NAMALWA (cell line): ENCODE results near the gene NSUN2.

Source experiments
- DNase-seq: peaks from one replicate; pipeline ENCODE4 v3.0.0-alpha.2; 2015; ENCODE audit warnings: low spot score

The NSUN2 gene

DNA sequence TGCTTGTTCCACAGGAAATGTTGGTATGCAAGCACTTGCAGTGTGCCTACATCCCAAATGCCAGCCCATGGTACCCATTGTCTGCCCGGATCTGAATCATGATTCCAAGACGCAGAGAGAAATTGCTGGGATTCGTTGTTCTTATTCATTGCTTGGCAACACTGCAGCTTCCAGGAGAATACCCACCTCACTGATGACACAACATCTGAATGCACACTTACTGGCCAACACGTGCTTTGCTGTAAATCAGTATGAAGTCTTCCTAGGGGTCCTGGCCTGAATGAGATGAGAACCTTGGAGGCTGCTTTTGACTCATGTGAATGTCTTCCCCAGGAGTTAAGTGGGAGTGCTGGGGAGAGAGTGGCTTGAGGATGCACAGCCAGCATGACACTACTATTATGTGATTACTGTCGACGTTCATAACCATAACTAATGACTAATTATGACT is 12.0 kb upstream of the NSUN2 start:
- DNase-seq: no peak

DNA sequence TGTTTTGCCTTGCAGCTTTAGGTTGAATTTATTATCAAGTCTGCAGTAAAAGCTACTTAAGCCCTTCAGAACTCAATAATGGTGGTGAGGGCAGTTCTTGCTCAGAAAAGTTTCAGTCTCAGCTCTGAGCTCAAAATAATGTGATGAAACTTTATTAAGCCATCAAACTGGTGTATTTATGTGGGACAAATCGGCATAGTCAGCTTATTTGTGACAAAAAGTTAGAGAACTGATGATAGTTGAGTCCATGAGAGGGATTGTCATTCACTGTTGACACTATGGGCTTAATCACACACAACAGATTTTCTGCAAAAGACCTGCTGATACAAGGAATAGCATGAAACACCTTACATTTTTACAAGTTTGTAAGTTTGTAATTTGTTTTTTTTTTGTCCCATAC is 9.8 kb upstream of the NSUN2 start:
- DNase-seq: no peak

DNA sequence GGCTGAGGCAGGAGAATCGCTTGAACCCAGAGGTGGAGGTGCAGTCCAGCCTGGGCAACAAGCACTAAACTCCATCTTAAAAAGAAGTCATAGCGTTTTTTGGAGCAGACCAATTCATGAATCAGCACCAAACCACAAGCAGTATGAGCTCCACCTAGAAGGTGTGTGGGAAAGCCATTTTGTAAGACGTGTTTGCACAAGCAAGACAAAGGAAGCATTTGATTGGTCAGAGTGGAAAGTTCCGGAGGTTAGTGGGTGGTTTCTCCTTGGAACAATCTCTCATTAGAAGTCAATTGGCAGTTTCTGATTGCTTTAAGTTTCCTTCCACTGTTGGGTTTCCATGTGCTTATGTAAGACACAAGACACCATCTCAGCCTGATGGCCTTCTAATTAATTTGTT is 5.4 kb upstream of the NSUN2 start:
- no peak for DNase-seq

DNA sequence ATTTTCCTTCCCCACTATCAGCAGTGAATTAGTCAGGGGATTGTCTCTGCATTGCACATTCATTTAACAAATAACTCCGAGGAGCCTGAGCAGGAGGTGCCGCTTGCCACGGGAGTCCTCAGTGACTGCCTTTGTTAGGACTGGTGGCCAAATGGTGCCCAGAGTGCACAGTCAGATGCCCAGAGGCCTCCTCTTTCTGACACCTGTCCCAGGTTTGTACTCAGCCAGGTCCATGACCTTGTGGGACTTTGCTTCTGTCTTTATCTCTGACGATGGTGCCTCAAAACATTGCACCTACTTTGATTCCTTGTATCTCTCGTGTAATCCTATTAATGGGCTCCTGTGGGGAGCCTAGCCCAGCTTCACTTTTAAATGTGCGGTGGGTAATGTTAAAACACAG is 4.7 kb upstream of the NSUN2 start:
- DNase-seq: no peak

DNA sequence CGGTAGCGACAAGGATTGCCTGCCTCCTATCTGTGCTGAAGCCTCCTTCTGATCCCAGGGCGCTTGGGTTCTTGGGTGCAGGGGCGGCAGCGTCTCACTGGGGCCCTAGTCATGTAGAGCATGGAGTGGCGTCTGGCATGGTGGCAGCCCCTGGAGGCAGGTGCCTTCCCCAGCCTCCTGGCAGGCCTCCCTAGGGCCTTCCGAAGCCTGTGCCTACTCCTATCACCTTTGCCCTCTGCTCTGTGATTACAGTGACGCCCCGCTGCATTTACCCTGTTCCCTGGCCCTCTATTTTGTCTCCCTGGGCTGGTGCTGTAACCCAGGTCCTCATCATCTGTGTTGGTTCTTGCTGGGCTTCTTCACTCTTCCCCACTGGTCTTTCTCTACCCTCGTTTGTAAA is 4.2 kb upstream of the NSUN2 start:
- DNase-seq: no peak

DNA sequence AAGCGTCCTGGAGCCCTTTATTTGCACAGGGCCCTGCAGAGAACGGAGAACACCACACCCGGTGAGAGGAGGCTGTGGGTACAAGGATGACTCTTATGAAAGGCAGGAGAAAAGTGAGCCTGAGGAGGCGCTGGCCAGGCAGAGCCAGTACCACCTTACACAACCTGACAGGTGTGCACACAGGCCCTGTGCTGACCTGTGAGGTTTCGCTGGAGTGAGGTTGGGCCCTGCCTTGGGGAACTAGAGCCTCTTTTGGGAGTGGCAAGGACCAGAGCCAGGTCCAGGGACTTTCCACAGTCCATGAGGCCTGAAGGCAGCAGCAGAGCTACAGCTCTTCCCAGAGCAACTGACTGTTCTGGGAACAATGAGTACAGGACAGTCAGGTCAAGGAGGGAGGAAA is 3.4 kb upstream of the NSUN2 start:
- DNase-seq: no peak

DNA sequence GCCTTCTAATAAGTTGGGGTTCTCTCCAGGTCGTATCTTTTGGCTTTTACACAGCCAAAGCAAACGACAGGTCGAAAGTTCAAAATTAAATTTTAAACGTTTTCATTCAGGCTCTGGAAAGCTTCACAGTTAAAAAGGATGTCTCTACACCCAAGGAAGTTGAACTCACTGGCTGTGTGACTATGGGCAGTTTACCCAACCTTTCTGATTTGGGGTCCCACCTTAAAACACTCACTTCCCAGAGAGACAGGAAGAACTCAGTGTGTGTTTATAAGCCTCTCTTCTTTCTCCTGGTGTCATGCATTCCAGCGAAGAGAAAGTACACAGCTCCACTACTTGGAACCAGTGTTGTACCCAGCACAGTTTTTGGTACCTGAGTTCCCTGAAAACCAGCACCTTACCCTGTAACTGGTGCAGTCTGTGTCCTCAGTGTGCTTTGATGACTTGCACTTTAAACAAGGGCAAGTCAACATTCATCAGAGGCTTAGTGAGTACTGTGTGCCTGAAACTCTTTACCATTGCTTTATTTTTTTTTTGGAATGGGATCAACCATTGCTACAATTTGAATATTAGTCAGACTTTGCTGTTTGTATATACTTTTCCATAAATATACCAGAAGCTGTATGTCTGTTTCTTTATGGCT is 2.1 kb upstream of the NSUN2 start:
- no peak for DNase-seq

DNA sequence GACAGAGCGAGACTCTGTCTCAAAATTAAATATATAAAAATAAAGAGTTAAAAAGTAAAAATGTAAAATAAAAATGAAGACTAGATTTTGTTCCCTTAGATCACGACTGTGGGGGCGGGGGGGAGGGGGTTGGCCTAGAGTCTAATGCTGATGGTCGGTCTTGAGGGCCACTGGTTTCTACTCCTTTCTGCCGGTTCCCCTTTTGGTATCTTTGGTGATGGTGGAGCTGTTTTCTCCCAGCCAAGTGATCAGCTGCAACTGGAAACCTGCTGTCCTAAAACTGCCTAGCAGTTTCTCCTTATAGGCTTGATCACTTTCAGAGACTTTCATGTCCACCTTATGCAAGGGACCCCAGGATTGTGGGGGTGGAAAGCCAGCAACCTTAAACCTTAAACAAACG is 1.5 kb upstream of the NSUN2 start:
- DNase-seq: peak; percentile 73

DNA sequence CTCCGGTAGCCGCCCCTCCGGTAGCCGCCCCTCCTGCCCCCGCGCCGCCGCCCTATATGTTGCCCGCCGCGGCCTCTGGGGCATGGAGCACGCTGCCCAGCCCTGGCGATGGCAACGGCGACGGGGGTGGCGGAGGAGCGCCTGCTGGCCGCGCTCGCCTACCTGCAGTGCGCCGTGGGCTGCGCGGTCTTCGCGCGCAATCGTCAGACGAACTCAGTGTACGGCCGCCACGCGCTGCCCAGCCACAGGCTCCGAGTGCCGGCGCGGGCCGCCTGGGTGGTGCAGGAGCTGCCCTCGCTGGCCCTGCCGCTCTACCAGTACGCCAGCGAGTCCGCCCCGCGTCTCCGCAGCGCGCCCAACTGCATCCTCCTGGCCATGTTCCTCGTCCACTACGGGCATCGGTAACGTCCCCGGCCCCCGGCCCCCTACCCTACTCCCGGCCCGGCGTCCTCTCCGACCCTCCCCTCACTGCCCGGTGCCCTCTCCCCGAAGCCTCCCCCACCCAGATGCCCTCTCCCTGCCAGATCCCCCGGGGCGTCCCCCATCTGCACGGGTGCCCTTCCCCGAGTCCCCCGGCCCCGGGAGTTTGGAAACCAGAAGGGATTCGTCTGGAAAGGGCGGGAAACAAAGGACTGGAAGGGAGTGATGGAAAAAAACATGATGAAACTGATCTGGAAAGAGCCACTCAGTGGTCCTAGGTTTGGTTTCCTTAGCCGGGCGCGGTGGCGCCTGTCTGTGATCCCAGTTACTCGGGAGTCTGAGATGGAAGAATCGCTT is 813 bp upstream of the NSUN2 start:
- peak; percentile 42 for DNase-seq

DNA sequence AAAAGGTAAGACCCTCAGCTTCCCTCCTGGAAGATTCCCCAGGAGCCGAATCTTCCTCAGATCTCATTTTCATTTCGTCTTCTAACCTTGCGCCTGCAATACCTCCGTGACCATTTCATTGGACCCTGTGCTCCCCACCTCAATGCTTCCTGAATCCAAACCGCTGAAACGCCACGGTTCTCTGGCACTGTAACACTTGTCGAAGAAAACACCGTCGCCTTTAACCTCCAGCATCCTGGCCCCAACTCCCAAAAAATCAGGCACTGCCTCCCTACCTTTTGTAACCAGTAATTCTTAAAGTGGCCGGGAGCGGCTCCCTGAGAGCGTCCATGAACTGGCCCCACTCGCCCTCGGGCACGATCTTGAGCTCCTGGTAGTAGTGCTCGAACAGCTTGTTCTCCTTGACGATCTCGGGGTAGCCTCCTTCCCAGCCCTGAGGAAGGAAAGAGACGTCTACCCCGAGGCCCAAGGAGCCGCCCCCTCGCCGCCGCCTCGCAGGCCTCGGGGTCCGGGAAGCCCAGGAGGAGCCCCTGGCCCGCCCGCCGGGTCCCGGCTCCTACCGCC is 438 bp downstream of the NSUN2 start:
- DNase-seq: no peak

DNA sequence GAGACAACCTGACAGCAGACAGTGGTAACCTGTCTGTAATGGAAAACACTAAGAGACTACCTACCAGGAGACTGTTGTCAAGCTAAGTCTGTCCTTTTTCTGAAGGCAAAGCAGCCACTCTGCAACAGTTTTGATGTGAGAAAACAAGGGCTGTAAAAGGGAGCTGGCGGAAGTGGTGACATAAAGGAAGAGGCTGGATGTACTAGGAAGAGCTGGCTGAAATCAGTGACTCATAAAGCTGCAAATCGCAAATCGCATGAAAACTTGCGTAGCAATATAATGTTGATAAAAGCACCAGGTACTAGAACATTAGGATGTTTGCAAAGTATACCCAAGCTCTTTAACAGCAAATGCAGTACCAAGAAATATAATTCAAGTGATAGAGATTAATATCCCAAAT is 1.4 kb downstream of the NSUN2 start:
- DNase-seq: no peak

DNA sequence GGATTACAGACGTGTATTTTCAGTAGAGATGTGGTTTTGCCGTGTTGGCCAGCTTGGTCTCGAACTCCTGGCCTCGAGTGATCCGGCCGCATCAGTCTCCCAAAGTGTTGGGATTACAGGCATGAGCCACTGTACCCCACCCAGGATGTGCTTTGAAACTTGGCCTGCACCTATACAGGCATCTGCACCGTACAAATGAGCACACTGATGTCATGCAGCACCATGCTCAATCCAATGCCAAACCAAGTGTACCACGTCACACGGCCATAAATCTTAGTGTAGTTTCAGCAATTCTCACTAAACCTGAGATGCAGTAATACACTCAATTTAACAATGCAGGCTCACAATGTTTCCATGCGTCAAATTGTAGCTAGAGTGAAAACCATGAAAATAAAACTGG is 6.3 kb downstream of the NSUN2 start:
- no peak for DNase-seq

DNA sequence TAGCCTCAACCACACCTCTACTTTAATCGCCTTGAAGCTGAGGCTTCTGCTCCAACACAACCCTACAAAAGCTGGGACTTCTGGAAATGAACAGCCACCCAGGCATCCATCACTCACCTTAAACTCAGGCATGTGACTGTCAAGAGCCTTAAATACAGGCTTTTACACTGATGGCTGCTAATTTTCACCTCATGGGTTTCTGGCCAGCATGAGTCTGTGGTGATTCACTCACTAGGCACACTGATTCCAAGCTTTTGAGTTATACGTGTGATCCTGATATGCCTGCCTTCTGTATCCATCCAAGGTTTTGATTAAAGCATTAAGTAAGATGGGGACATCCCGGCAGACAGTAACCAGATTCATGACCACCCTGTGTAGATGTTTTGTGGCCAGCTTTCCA is 8.9 kb downstream of the NSUN2 start:
- no peak for DNase-seq

DNA sequence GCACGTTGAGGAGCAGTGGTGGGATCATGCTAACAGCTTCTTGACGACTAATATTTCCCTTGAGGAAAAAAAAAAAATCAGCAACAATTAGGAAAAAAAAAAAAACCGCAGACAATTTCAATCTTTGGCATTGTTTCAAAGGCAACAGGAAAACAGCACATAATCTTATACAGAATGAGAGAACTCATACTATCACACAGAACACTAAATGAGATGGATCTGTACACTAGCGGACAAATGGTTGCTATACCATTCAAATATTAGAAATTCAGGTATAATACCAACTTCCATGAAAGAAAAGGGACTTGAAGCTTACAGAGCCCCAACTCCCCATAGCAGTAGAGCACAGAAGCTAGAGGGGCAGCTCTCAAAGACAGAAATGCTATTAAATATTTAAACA is 9.6 kb downstream of the NSUN2 start:
- DNase-seq: no peak

DNA sequence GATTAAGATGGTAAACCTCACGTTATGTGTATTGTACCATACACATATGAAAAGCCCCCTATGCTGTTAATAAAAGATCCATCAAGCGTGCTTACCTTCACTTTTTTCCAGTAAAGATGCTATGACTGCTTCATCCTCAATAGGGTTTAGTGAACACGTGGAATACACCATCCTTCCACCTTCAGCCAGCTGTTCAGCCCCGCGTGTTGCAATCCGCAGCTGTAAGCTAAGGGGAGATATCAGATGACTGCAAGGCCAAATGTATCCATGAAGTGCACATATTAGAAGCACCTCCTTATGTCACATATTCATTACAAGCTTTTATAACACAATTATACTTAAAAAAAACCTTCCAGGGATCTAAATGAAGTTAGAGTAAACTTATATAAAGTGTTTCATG is 16.2 kb downstream of the NSUN2 start:
- no peak for DNase-seq

DNA sequence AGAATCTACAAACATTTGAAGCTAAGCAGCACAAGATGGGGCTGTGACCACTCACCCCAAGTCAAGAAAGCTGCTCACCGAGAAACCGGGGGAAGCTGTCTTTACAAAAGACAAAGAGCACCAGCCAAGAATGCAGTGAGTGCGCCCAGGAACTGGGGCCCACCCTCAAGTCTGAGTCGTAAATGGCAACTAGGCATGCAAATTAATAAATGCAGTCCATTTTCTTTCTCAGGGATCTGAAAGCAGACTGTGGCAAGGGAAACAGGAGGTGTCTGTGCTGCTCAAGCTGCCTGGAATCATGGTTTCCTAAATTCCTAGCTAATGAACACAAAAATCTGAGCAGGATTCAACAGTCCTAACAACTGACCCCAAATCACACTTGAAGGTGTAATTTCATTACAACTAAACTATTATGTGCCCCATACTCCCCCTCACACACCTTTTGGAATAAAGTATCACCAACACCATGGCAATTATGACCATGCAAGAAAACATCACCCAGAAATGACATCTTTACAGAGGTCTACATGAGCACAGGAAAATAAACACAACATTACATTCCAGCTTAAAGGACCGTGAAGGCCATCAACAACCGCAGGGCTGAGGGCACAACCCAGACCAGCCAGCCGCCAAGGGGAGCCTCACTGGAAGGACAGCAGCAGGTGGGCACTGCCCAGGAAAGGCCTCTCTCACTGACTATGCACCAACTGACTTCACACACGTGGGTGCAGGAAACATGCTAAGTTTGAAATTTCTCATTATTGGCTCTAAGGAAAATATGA is 17.6 kb downstream of the NSUN2 start:
- no peak for DNase-seq

DNA sequence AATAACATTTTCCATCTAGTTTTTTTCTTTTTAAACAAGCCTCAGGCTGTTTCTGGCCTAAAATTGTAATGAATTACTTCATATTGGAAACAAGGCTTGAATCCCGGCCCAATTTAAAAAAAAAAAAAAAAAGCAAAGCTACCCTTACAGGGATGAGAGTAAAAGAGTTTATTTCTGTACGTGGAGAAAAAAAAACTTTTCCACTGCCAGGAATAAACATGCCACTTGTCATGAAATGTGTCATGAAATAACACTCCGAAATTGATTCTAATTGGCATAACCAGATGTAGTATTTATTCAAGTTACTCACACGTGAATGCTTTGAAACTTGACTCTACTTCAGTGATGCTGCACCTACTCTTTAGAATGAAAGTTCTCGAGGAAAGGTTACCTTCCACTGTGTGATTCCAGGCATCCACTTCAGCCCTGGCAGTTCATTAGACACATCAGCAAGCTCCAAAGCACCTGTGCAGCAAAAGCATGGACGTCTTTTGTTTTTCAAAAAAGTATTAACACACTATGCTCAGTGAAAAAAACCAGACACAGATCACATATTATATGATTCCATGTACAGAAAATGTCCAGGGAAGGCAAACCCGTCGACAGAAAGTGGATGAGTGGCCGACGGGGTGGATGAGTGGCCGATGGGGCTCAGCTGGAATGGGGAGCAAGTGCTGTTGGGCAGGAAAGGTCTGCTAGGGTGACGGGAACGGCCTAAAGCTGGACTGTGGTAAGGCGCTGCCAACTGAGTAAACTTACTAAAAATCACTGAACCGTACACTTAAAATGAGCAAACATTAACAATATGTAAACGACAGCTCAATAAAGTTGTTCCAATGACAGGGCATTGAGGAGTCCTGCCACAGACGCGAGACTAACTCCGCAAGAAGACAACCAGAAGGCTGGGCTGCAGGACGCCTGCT is 21.2 kb downstream of the NSUN2 start:
- no peak for DNase-seq

DNA sequence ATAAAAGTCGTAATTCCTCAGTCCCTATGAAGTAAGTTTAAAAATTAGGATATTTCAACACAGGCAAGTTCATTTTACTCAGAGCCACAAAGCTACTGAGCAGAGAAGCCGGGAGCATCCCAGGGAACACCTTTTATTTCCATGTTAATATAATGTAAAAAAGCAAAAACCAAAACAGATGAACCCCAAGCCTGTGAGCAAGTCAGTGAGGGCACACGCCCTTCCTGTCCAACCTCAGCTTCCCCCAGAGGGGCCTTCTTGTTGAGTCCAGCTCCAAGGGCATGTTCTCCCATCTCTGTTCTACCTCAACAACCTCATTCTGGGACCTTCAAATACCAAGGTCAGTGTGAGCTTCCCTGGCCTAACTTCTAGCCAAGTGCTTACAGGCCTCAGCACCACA is 24.8 kb downstream of the NSUN2 start:
- no peak for DNase-seq

DNA sequence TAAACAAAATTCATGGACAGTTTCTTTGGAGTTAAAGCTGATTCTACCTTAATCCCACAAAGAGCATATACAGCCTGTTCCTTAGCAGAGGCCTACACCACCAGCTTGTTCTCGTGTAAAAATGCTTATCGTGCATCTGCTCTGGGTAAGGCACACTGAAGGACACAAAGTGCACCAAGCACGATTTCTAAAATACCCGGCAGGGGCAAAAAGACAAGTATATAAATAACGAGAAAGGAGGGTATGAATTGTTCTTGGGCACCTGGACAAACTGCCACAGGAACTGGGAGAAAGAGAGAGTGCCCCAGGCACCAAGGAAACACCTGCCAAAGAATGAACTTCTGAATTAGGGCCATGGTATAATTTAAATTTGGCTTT is 25.3 kb downstream of the NSUN2 start:
- DNase-seq: no peak

DNA sequence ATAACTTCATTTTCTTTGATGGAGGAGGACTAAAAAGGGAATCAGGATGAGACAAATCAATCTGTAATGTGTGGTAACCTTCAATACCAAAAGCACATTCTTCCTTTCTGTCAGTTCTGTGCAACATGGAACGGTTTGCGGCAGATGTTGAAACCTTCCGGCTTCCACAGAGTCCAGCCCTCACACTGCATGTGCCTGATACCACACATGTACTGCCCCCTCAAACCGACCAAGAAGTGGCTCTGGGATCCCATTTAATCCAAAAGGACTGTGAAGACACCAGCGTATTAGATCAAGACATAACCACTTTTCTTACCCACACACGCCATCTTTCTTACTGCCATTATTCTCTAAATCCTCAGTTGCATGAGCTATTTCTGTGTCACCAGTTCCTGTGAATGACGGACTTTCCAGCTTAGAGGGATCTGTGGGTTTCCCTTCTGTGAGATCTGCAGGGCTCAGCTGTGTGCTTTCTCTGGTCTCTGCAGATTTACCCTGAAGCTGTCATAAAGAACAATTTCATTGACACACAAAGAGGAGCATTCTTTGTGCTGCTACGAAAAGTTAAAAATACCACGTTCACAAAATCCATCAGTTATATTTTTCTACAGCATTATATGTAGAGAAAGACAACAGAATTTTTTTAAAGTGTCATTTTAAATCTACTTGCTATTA is 25.8 kb downstream of the NSUN2 start:
- DNase-seq: no peak

DNA sequence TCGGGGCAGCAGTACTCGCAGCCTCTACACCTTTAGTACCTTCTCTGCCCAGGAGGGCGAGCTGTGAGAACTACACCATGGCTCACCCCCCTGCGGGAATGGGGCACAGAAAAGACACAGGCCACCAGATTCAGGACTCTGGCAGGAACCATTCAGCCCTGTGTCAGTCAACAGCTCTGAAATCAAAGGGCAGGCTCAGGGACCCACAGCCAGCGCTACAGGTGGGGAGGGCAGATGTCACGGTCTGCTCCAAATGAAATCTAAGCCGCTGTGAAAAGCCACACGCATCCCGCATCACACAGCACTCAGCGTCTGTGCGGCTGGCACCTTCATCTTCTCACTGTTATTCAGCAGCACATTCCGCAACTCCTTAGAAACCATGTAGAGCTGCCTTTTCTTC is 27.9 kb downstream of the NSUN2 start:
- DNase-seq: no peak
